ENCODE results near the gene GDPD5.
A peak's percentile ranks its signal among the peaks of the same experiment; 100 is the strongest.

Gene GDPD5

GRCh38 chr11:75549370-75549958 lies 23.7 kb upstream of the GDPD5 start:
- Histone ChIP-seq H4K8ac (ENCODE audit: low read length) (no peak overlapping the region), H2AFZ (ENCODE audit: low read depth, low read length) (no peak overlapping the region), H2BK15ac (ENCODE audit: low read depth, poor library complexity, severe bottlenecking) (no peak overlapping the region), H2AK5ac (ENCODE audit: low read length, severe bottlenecking) (no peak overlapping the region), H2BK120ac (ENCODE audit: low read depth, low read length) (no peak overlapping the region), H3K4me3 (ENCODE audit: insufficient read depth in 1 of 2, low read depth in 1 of 2, low read length in 2 of 2) (no peak overlapping the region), H3K4ac (ENCODE audit: low read depth in 1 of 2, low read length in 2 of 2) (peak overlapping the region in 1 of 2 experiments; percentile 18), H2BK12ac (ENCODE audit: low read length in 2 of 2) (no peak overlapping the region), H3K4me2 (ENCODE audit: low read length, poor library complexity, severe bottlenecking) (no peak overlapping the region), H3K4me1 (ENCODE audit: control insufficient read depth, insufficient read depth, low read depth, low read length) (peaks cover 13% of the 10 kb centered on the region), H3K27ac (ENCODE audit: low read length, poor library complexity, severe bottlenecking) (no peak overlapping the region), H3K36me3 (ENCODE audit: control insufficient read depth in 1 of 2, insufficient read depth in 2 of 2, low read depth in 1 of 2, low read length in 2 of 2) (no peaks in the 10 kb centered on the region), H3K9me3 (ENCODE audit: control insufficient read depth, low read length) (no peaks in the 10 kb centered on the region), H3K27me3 (ENCODE audit: control insufficient read depth in 1 of 2, insufficient read depth in 1 of 2, low read length in 2 of 2) (peaks cover 3% of the 10 kb centered on the region in 2 experiments), H3K18ac (ENCODE audit: low read depth in 1 of 2, low read length in 2 of 2) (no peak overlapping the region), H3K79me1 (replicated peaks; ENCODE audit: low read length, poor library complexity, severe bottlenecking) (no peaks in the 10 kb centered on the region), H3K9ac (ENCODE audit: low read length) (no peak overlapping the region), H4K91ac (ENCODE audit: low read length) (no peak overlapping the region), H2BK5ac (ENCODE audit: low read depth, low read length, poor library complexity, severe bottlenecking) (no peak overlapping the region), H3K23ac (ENCODE audit: low read length in 2 of 2) (no peak overlapping the region), H3K14ac (ENCODE audit: low read length in 2 of 2) (no peak overlapping the region)
- no peak for DNase-seq
- 95% methylated on average over 5 of the region's 5 CpGs for WGBS

DNA sequence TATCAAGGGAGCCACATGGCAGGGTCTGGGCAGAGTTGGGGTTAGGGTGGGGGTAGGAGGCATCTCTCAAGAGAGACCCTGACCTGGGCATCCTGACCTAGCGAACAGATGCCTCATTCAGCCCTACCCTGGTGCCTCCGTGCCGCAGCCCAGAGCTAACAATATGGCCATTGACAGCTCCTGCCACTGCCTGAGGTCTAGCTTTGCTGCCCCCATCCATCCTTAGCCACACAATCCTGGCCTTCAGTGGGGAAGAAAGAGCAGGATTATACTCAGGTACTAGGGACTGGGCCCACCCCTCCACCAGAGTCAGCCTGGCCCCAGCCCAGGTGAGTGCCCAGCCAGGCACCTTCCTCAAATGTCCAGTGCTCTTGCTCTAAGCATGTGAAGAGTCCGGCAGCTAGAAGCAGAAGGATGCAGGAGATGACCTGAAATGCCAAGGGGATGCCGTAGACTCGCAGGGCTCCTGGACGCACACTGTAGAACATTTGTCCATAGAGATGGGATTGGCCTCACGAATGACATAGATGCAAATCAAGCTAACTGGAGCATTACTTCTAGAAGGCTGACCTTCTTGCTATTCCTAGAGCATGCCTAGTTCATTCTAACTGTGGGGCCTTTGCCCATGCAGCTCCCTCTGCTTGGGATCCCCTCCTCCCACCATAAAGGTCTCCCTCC lies 23.0 kb upstream of the GDPD5 start:
- WGBS: 95% methylated on average over 8 of the region's 8 CpGs

GRCh38 chr11:75547617-75548058 lies 21.9 kb upstream of the GDPD5 start:
- H3K4me3 ChIP-seq (ENCODE audit: insufficient read depth in 1 of 2, low read depth in 1 of 2, low read length in 2 of 2): no peak overlapping the region
- peak overlapping the region in 1 of 2 experiments; percentile 45 for H3K14ac ChIP-seq (ENCODE audit: low read length in 2 of 2)
- peak overlapping the region; percentile 1 to 75 for H3K4ac ChIP-seq (ENCODE audit: low read depth in 1 of 2, low read length in 2 of 2)
- H3K36me3 ChIP-seq (ENCODE audit: control insufficient read depth in 1 of 2, insufficient read depth in 2 of 2, low read depth in 1 of 2, low read length in 2 of 2): no peaks in the 10 kb centered on the region
- no peaks in the 10 kb centered on the region for H3K79me1 ChIP-seq (replicated peaks; ENCODE audit: low read length, poor library complexity, severe bottlenecking)
- no peak overlapping the region for H3K23ac ChIP-seq (ENCODE audit: low read length in 2 of 2)
- peaks cover 3 to 4% of the 10 kb centered on the region in 2 experiments for H3K27me3 ChIP-seq (ENCODE audit: control insufficient read depth in 1 of 2, insufficient read depth in 1 of 2, low read length in 2 of 2)
- peak overlapping the region; percentile 6 to 46 for H3K18ac ChIP-seq (ENCODE audit: low read depth in 1 of 2, low read length in 2 of 2)
- DNase-seq: peak; percentile 77
- H4K8ac ChIP-seq (ENCODE audit: low read length): peak overlapping the region; percentile 45
- H2BK12ac ChIP-seq (ENCODE audit: low read length in 2 of 2): peak overlapping the region in 1 of 2 experiments; percentile 88
- no peak overlapping the region for H2BK5ac ChIP-seq (ENCODE audit: low read depth, low read length, poor library complexity, severe bottlenecking)
- H2BK120ac ChIP-seq (ENCODE audit: low read depth, low read length): no peak overlapping the region
- H3K27ac ChIP-seq (ENCODE audit: low read length, poor library complexity, severe bottlenecking): no peak overlapping the region
- H3K9ac ChIP-seq (ENCODE audit: low read length): peak overlapping the region; percentile 37
- H2AK5ac ChIP-seq (ENCODE audit: low read length, severe bottlenecking): no peak overlapping the region
- H3K4me2 ChIP-seq (ENCODE audit: low read length, poor library complexity, severe bottlenecking): no peak overlapping the region
- H3K4me1 ChIP-seq (ENCODE audit: control insufficient read depth, insufficient read depth, low read depth, low read length): peaks cover 4% of the 10 kb centered on the region
- no peak overlapping the region for H2BK15ac ChIP-seq (ENCODE audit: low read depth, poor library complexity, severe bottlenecking)
- H3K9me3 ChIP-seq (ENCODE audit: control insufficient read depth, low read length): no peaks in the 10 kb centered on the region
- WGBS: 19% methylated on average over 7 of the region's 7 CpGs
- peak overlapping the region; percentile 20 for H2AFZ ChIP-seq (ENCODE audit: low read depth, low read length)
- H4K91ac ChIP-seq (ENCODE audit: low read length): peak overlapping the region; percentile 55

More for the DNA sequence above, 23.0 kb upstream of the GDPD5 start:
- Histone ChIP-seq H3K9ac (ENCODE audit: low read length) (no peak overlapping the region), H2BK15ac (ENCODE audit: low read depth, poor library complexity, severe bottlenecking) (no peak overlapping the region), H3K79me1 (replicated peaks; ENCODE audit: low read length, poor library complexity, severe bottlenecking) (no peaks in the 10 kb centered on the region), H3K4me3 (ENCODE audit: insufficient read depth in 1 of 2, low read depth in 1 of 2, low read length in 2 of 2) (no peak overlapping the region), H2BK120ac (ENCODE audit: low read depth, low read length) (no peak overlapping the region), H3K4me2 (ENCODE audit: low read length, poor library complexity, severe bottlenecking) (no peak overlapping the region), H3K27ac (ENCODE audit: low read length, poor library complexity, severe bottlenecking) (no peak overlapping the region), H3K23ac (ENCODE audit: low read length in 2 of 2) (no peak overlapping the region), H3K9me3 (ENCODE audit: control insufficient read depth, low read length) (no peaks in the 10 kb centered on the region), H4K91ac (ENCODE audit: low read length) (no peak overlapping the region), H2AK5ac (ENCODE audit: low read length, severe bottlenecking) (no peak overlapping the region), H2BK12ac (ENCODE audit: low read length in 2 of 2) (peak overlapping the region in 1 of 2 experiments; percentile 88), H3K4ac (ENCODE audit: low read depth in 1 of 2, low read length in 2 of 2) (no peak overlapping the region), H3K18ac (ENCODE audit: low read depth in 1 of 2, low read length in 2 of 2) (no peak overlapping the region), H4K8ac (ENCODE audit: low read length) (no peak overlapping the region), H2AFZ (ENCODE audit: low read depth, low read length) (no peak overlapping the region), H3K14ac (ENCODE audit: low read length in 2 of 2) (no peak overlapping the region), H3K4me1 (ENCODE audit: control insufficient read depth, insufficient read depth, low read depth, low read length) (peaks cover 6% of the 10 kb centered on the region), H3K27me3 (ENCODE audit: control insufficient read depth in 1 of 2, insufficient read depth in 1 of 2, low read length in 2 of 2) (peaks cover 3 to 4% of the 10 kb centered on the region in 2 experiments), H3K36me3 (ENCODE audit: control insufficient read depth in 1 of 2, insufficient read depth in 2 of 2, low read depth in 1 of 2, low read length in 2 of 2) (no peaks in the 10 kb centered on the region), H2BK5ac (ENCODE audit: low read depth, low read length, poor library complexity, severe bottlenecking) (no peak overlapping the region)
- DNase-seq: no peak

- H4K91ac ChIP-seq (ENCODE audit: low read length): no peak overlapping the region
- H2BK5ac ChIP-seq (ENCODE audit: low read depth, low read length, poor library complexity, severe bottlenecking): no peak overlapping the region
- DNase-seq: no peak
- no peak overlapping the region for H2BK120ac ChIP-seq (ENCODE audit: low read depth, low read length)
- H3K79me1 ChIP-seq (replicated peaks; ENCODE audit: low read length, poor library complexity, severe bottlenecking): no peaks in the 10 kb centered on the region
- no peak overlapping the region for H2BK12ac ChIP-seq (ENCODE audit: low read length in 2 of 2)
- no peak overlapping the region for H2AFZ ChIP-seq (ENCODE audit: low read depth, low read length)
- H3K14ac ChIP-seq (ENCODE audit: low read length in 2 of 2): no peak overlapping the region
- no peak overlapping the region for H3K23ac ChIP-seq (ENCODE audit: low read length in 2 of 2)
- peaks cover 4% of the 10 kb centered on the region for H3K4me1 ChIP-seq (ENCODE audit: control insufficient read depth, insufficient read depth, low read depth, low read length)
- no peak overlapping the region for H2BK15ac ChIP-seq (ENCODE audit: low read depth, poor library complexity, severe bottlenecking)
- H3K4me3 ChIP-seq (ENCODE audit: insufficient read depth in 1 of 2, low read depth in 1 of 2, low read length in 2 of 2): no peak overlapping the region
- no peak overlapping the region for H2AK5ac ChIP-seq (ENCODE audit: low read length, severe bottlenecking)
- no peak overlapping the region for H3K27ac ChIP-seq (ENCODE audit: low read length, poor library complexity, severe bottlenecking)
- H3K36me3 ChIP-seq (ENCODE audit: control insufficient read depth in 1 of 2, insufficient read depth in 2 of 2, low read depth in 1 of 2, low read length in 2 of 2): no peaks in the 10 kb centered on the region
- H4K8ac ChIP-seq (ENCODE audit: low read length): no peak overlapping the region
- H3K18ac ChIP-seq (ENCODE audit: low read depth in 1 of 2, low read length in 2 of 2): no peak overlapping the region
- 92% methylated on average over 1 of the region's 1 CpG for WGBS
- H3K9ac ChIP-seq (ENCODE audit: low read length): no peak overlapping the region
- no peak overlapping the region for H3K4ac ChIP-seq (ENCODE audit: low read depth in 1 of 2, low read length in 2 of 2)
- no peaks in the 10 kb centered on the region for H3K9me3 ChIP-seq (ENCODE audit: control insufficient read depth, low read length)
- H3K27me3 ChIP-seq (ENCODE audit: control insufficient read depth in 1 of 2, insufficient read depth in 1 of 2, low read length in 2 of 2): peaks cover 3 to 4% of the 10 kb centered on the region in 2 experiments
- no peak overlapping the region for H3K4me2 ChIP-seq (ENCODE audit: low read length, poor library complexity, severe bottlenecking)
Observed at GRCh38 chr11:75547177-75547576, 21.4 kb upstream of the GDPD5 start.
